ENCODE measurements around the gene PEX11B. TPM values are rescaled to one million over a fixed set of nuclear protein-coding genes. Genes with fewer than 3 reads are reported as not detected.

Gene PEX11B
- total and polyA plus RNA-seq, 2 donors from 2014 or later: 35.7 to 50.5 TPM

- Histone ChIP-seq H3K36me3 (ENCODE audit: control insufficient read depth in 2 of 3, insufficient read depth in 3 of 3, low read length in 3 of 3) (no peaks in the 10 kb centered on the region), H3K27ac (ENCODE audit: low read depth in 2 of 2, low read length in 2 of 2) (no peak overlapping the region), H3K4me1 (ENCODE audit: control insufficient read depth in 2 of 3, insufficient read depth in 2 of 3, low read depth in 1 of 3, low read length in 3 of 3) (peaks cover 0 to 2% (median 0%) of the 10 kb centered on the region in 3 donors), H3K9me3 (ENCODE audit: control insufficient read depth in 2 of 3, insufficient read depth in 1 of 3, low read length in 3 of 3) (no peaks in the 10 kb centered on the region), H3K9ac (ENCODE audit: low read length in 3 of 3) (no peak overlapping the region), H3K4me3 (ENCODE audit: low read length in 3 of 3) (no peak overlapping the region), H3K27me3 (ENCODE audit: control insufficient read depth, insufficient read depth, low read length) (no peaks in the 10 kb centered on the region)
- intact Hi-C loops (cut with DNase I): no loop called here
- DNase-seq: no peak
- FAIRE-seq: no peak
- TF ChIP-seq CTCF (IDR thresholded peaks at IDR 0.05; ENCODE audit: borderline replicate concordance, extremely low read depth, insufficient read depth): no peak
Observed at GRCh38 chr1:145879775-145880174, 38.7 kb downstream of the PEX11B start.

- Histone ChIP-seq H3K36me3 (ENCODE audit: control insufficient read depth in 2 of 3, insufficient read depth in 3 of 3, low read length in 3 of 3) (no peaks in the 10 kb centered on the region), H3K9ac (ENCODE audit: low read length in 3 of 3) (no peak overlapping the region), H3K9me3 (ENCODE audit: control insufficient read depth in 2 of 3, insufficient read depth in 1 of 3, low read length in 3 of 3) (no peaks in the 10 kb centered on the region), H3K27me3 (ENCODE audit: control insufficient read depth, insufficient read depth, low read length) (no peaks in the 10 kb centered on the region), H3K4me3 (ENCODE audit: low read length in 3 of 3) (no peak overlapping the region), H3K4me1 (ENCODE audit: control insufficient read depth in 2 of 3, insufficient read depth in 2 of 3, low read depth in 1 of 3, low read length in 3 of 3) (peaks cover 0 to 2% (median 0%) of the 10 kb centered on the region in 3 donors), H3K27ac (ENCODE audit: low read depth in 2 of 2, low read length in 2 of 2) (no peak overlapping the region)
- FAIRE-seq (no peak), DNase-seq (no peak)
- intact Hi-C loops (cut with DNase I): no loop called here
- TF ChIP-seq CTCF (IDR thresholded peaks at IDR 0.05; ENCODE audit: borderline replicate concordance, extremely low read depth, insufficient read depth): no peak
Observed at GRCh38 chr1:145878724-145879123, 39.8 kb downstream of the PEX11B start.

- no peaks in the 10 kb centered on the region for H3K36me3 ChIP-seq (ENCODE audit: control insufficient read depth in 2 of 3, insufficient read depth in 3 of 3, low read length in 3 of 3)
- no peak overlapping the region for H3K27ac ChIP-seq (ENCODE audit: low read depth in 2 of 2, low read length in 2 of 2)
- no peaks in the 10 kb centered on the region for H3K27me3 ChIP-seq (ENCODE audit: control insufficient read depth, insufficient read depth, low read length)
- intact Hi-C loops (cut with DNase I): no loop called here
- DNase-seq (no peak), FAIRE-seq (no peak)
- H3K4me3 ChIP-seq (ENCODE audit: low read length in 3 of 3): no peak overlapping the region
- H3K9me3 ChIP-seq (ENCODE audit: control insufficient read depth in 2 of 3, insufficient read depth in 1 of 3, low read length in 3 of 3): no peaks in the 10 kb centered on the region
- no peak overlapping the region for H3K9ac ChIP-seq (ENCODE audit: low read length in 3 of 3)
- TF ChIP-seq CTCF (IDR thresholded peaks at IDR 0.05; ENCODE audit: borderline replicate concordance, extremely low read depth, insufficient read depth): no peak
- H3K4me1 ChIP-seq (ENCODE audit: control insufficient read depth in 2 of 3, insufficient read depth in 2 of 3, low read depth in 1 of 3, low read length in 3 of 3): peaks cover 0 to 2% (median 0%) of the 10 kb centered on the region in 3 donors
Observed at GRCh38 chr1:145877923-145878486, 40.5 kb downstream of the PEX11B start.

GRCh38 chr1:145874646-145875045 lies 43.9 kb downstream of the PEX11B start:
- no peak overlapping the region for H3K4me3 ChIP-seq (ENCODE audit: low read length in 3 of 3)
- no peak for TF ChIP-seq CTCF (IDR thresholded peaks at IDR 0.05; ENCODE audit: borderline replicate concordance, extremely low read depth, insufficient read depth)
- intact Hi-C loops (cut with DNase I): no loop called here
- peaks cover 0 to 5% (median 0%) of the 10 kb centered on the region in 3 donors for H3K4me1 ChIP-seq (ENCODE audit: control insufficient read depth in 2 of 3, insufficient read depth in 2 of 3, low read depth in 1 of 3, low read length in 3 of 3)
- no peak overlapping the region for H3K9ac ChIP-seq (ENCODE audit: low read length in 3 of 3)
- H3K9me3 ChIP-seq (ENCODE audit: control insufficient read depth in 2 of 3, insufficient read depth in 1 of 3, low read length in 3 of 3): no peaks in the 10 kb centered on the region
- H3K27me3 ChIP-seq (ENCODE audit: control insufficient read depth, insufficient read depth, low read length): no peaks in the 10 kb centered on the region
- H3K36me3 ChIP-seq (ENCODE audit: control insufficient read depth in 2 of 3, insufficient read depth in 3 of 3, low read length in 3 of 3): no peaks in the 10 kb centered on the region
- DNase-seq (no peak), FAIRE-seq (no peak)
- H3K27ac ChIP-seq (ENCODE audit: low read depth in 2 of 2, low read length in 2 of 2): no peak overlapping the region

Data from kidney (tissue), 14 donors.